ENCODE measurements around the gene SMURF1.
A peak's percentile ranks its signal among the peaks of the same experiment; 100 is the strongest.

SMURF1 gene

DNA sequence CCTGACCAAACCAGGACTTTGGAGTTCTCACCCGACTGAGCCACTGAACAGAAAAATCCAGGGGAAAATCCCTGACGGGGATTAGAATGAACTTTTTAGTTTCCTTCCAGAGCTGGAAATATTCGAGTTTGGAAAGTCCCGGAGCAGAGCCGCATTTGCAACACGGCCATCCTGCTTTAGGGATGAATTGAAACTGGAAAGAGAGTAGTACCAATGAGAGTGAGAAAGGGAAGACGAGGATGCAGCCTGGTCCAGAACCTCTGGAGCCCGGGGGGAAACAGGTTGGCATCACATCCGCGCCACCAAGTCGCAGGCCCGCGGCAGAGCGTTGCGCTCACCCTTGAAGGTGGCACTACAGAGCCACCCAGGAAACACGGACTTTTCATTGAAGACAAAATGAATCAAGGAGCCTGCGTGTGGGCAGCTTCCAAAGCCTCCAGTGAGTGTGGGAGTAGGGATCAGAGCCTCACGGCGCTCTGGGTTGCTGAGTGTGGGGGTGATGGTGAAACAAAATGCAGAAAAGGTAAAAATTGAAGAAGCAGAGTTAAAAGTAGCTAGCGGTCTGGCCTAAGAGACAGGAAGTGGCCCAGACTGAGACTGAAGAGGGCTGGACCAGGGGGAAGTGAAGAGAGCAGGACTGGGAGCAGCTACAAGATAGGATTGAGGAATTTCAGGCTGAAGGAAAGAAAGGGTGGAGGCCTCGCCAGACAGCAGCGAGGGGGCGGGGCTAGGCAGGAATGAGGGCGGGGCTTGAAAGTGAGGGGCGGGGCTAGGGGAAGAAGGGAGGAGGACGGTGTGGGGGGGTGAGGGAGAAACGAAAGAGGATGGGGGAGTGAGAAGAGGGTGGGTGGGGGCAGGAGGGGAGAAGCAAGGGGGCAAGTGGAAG, 1.8 kb downstream of the SMURF1 start:
- DNase-seq, result peak; percentile 50

DNA sequence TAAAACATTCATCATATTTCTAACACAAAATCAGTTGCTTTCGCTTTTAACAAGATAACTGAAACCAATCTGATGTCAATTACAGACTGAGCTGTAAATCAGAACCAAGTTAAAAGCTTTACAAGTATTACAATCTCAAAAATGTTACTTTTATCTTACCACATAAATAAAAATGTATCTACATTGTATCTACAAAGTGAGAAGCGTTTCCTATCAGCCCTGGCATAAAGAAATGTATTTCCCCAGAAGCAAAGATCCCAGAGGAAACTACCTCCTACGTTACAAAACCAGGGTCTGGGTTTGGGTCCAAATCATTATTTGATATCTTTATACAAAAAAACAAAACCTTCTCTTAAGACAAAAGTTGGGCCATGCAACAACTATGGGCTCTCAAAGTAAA, 2.6 kb downstream of the SMURF1 start:
- no peak for DNase-seq

DNA sequence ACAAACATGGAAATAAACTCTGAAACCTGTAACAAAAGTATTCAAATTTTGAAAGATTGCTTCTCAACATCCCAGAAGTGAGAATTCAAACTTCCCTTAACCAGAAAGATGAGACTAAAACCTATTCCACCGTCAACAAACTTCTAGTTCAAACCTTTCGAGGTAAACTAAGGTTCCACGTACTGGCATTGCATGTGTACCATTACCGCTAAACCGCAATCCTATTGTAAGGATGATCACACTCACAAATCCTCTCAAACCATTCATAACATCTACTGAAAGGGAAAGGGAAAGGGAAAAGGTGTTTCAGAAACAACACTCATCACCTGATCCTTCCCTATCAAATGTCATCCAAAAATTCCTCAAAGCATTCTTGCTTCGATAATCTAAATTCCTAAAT, 3.1 kb downstream of the SMURF1 start:
- DNase-seq, result no peak

DNA sequence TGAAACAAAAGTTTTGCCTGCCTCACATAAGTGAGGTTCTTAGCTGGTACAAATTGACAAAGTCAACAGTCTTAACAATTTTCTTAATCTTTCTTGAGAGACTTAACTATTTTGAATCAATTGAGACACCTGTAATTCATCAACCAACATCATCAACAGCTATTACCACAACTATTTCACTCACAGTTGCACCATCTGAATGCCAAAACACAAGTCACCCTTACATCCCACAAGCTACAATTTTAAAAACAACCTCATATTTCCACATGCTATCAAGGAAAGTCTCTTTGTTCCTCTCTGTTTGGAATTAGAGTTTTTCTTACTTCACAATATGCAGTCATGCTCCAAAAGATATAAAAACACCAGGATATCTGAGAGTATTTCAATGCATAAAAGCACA, 4.9 kb downstream of the SMURF1 start:
- no peak for DNase-seq

DNA sequence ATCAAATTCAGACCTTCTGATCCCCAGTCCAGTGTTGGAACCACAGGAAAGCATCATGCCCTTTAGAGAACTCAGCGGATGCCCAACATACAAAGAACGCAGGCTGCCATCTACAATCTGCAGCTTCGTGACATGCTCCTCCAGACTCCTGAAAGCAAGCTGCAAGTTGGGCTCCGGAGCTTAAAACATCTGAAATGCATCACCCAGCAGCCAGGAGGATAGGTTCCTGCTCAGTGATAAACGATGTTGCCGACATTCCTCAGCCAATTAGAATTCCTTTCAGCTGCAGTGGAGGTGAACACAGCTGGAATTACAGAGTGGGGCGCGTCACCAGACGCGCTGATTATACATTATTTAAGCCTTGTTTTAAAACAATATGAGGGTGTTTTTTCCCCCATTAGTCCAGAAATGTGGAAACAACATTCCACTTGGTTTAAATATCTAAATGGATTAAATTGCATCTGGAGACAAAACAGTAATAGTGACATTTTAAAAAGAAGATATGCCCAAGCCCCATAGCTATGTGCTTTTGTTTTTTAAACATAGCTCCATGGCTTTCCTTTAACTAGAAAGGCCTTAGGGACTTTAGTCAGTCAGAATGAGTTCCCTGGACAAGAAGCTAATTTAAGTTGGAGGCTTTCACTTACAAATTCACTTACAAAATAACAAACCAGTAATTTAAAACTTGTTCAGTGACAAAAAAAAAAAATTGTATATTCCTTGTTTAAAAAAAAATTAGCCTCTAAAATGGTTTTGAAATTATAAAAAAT, 6.3 kb downstream of the SMURF1 start:
- peak; percentile 64 for DNase-seq

DNA sequence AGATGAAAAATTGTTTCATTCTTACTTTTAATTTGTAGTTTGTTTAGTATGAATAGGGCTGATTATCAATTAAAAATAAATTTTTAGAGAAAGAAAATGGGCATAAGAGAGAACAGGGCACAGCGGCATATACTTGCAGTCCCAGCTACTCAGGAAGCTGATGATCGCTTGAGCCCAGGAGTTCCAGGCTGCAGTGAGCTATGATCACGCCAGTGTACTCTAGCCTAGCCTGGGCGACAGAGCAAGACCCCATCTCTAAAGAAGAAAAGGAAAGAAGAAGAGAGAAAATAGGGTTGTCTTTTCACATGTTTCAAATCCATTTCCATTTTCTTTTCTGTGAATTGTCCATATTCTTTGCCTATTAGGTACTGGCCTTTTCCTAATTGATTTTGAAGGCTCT, 8.0 kb downstream of the SMURF1 start:
- no peak for DNase-seq

DNA sequence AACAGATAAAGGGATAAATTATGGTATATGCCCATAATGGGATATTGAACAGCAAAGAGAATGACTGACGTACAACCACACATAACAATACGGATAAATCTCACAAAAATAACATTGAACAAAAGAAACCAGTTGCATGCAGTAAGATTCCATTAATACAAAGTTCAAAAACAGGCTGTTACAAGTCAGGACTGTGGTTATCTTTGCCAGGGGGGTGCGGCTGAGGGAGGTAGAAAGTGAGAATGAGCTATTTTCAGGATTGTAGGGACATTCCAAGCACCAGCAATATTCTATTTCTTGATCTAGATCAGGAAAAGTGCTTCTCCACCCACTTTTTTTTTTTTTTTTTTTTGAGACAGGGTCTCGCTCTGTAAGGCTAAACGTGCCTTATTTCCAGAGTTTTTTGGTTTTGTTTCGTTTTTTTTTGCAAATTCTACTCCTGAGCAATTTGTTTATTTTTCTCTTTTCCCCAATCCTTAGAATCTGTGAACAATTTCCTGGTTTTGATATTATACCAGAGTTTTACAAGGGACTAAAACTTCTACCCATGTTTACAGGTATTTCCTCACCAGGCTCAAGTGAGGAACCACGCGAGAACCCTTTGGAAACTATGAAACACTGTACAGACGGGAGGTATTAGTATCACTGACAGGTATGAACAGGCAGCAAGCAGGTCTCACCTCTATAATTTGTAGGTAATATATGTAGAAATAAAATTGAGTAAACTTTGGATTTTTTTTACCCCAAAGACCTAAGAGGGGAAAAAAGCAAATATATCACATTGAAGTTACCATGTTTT, 9.9 kb downstream of the SMURF1 start:
- no peak for DNase-seq

DNA sequence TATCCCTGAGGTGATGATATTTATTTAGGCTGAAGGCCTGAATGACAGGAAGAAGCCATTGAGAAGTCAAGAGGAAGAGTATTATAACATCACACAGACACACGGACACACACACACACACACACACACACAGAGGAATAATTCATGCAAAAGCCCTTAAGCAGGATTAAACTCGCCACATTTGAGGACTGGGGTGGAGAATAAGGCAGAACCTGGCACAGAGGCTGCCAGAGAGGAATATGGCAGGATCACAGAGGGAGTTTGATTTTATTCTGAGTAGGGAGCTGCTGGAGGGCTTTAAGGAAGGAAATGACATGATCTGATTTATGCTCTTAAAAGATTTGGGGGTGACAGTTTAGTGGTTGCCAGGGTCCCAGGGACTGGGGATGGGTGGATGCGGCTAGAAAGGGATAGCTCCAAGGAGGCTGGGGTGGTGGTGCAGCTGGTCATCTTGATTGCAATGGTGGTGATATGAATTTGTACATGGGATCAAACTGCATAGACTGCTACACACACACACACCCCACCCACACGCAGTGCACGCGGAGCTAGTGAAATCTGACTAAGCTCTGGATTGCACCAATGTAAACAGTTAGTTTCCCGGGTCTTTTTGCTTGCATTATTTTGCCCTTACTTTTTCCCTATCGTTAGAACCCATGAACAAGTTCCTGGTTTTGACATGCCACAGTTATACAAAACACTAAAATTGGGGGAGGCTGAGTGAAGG, 11.2 kb downstream of the SMURF1 start:
- no peak for DNase-seq

DNA sequence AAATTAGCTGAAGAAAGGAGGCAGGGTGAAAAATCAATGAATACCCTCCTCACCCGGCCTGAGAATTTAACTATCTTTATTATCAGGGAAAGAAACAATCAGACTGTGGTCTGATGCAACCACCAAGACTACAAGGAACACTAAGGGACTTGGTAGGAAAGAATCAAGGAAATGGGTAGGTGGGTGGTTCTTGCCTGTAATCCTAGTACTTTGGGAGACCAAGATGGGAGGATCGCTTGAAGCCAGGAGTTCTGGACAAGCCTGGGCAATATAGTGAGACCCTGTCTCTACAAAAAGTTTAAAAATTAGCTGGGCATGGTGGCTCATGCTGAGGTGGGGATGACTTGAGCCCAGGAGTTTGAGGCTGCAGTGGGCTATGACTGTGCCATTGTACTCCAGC, 12.6 kb downstream of the SMURF1 start:
- DNase-seq, result no peak

DNA sequence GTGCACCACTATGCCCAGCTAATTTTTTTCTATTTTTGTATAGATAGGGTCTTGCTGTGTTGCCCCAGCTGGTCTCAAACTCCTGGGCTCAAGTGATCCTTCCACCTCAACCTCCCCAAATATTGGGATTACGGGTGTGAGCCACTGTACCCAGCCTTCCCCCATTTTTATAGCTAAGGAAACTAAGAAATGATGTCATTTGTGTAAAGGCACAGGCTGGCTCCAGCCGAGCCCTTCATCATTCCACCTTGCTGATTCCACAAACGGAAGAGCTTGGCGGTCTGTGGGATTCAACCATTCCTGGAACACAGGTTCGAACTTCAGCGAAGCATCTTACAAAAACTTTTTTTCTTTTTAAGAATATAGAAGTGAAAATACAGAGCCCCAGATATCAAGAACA, 14.4 kb downstream of the SMURF1 start:
- DNase-seq, result no peak

DNA sequence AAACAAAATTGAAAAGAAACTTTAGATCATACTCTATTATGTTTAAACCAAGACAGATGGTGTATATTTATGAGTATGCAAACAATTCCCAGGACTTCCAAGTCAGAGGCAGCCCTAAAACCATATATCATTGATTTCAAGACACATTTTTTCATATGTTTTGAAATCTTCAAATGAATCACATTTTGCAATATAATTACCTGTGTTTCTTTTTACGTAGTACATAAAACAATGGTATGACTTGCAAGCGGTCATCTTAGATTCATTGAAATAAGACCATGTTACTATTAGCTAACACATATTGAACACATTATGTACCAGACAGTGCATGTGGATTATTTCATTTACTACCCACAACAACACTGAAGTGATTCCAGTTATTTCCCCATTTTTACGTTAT, 14.9 kb downstream of the SMURF1 start:
- no peak for DNase-seq

DNA sequence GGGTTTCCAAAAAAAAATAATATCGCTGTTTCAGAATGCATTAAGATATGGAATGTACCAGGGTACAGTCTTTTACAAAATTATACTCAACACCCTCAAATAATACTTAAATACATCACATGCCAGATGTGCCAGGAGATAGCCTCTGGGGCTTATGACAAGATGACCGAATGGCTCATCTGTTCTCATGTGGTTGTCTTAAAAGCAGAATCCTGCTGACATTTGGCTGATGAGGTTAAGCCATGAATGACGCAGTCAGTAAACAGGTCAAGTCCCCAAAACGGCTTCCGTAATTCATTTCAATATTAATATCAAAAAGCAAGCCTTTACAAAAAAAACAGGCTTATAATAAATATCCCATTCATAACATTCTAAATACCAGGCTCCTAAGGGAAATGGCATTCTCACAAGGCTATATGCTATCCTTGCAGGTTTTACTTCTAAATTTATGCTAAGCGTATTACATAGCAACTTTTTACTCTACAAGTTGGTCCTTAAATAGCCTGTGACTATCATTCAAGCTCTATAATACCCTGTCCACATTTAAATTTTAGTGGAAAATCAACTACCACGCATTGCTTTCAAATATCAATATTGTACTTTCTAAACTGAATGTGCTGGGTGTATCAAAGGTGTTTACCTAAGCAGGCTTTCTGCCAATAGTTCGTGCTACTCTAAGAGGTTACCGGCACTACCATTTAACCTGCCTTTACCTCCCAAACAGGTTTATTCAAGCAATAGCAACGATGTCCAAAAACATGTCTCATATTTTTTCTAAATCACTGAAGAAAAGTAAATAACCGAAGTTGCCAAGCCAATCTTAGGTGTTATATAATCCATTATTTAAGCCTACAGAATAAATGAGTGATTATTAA, 15.6 kb downstream of the SMURF1 start:
- no peak for DNase-seq

DNA sequence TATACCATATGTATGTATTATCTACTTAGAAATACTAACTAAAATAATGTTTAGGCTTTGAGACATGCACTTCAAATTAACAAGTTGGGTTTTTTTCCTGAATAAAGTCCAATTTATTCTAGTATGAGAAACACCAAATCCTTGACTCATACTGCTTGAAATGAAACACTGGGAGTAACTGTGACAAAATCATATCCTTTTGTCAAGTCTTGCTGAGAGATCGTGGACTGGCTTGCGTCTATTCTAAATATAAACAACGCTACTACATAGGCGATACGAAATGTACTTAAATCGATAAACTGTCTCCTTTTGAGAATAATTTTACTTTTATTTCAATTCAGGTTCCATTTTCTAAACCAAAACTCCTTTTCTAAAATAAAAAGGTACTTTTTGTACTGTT, 16.3 kb downstream of the SMURF1 start:
- no peak for DNase-seq

DNA sequence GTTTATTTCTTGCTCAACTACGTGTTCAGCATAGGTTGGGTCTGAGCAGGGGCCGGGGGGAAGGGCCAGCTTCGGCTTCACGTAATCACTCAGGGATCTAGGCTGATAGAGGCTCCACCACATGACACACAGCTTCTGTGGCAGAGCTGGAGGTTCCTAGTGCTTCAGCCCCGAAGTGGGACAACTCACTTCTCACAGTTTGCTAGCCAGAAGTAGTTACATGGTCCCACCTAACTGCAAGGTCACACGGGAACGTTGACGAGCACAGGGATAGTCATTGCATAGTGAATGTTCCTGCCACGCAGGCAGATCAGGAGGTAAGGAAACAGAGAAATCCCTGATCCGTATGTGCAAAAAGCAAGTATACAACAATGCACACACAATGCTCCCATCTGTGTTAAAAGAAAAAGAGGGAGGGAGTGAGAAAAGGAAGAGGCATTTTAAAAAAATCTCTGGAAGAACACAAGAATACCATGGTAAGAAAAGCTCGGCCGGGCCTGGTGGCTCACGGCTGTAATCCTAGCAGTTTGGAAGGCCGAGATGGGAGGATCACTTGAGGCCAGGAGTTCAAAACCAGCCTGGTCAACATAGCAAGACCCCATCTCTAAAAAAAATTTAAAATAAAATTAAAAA, 16.9 kb downstream of the SMURF1 start:
- no peak for DNase-seq

DNA sequence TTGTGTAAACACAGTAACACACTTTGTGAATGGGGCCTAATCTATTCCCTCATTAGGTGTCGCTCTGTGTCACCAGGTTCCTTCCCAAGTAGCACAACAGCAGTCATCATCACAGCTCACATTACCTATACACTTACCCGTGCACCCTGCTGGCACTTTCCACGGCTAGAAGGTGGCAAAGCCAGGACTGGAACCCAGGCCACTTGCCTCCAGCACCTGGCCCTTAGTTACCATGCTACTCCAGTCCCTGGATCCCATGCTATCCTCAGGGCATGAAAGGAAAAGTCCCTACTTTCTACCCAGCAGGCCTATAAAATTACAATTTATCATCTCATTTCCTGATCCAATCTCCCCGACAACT, 18.4 kb downstream of the SMURF1 start:
- DNase-seq, result no peak

DNA sequence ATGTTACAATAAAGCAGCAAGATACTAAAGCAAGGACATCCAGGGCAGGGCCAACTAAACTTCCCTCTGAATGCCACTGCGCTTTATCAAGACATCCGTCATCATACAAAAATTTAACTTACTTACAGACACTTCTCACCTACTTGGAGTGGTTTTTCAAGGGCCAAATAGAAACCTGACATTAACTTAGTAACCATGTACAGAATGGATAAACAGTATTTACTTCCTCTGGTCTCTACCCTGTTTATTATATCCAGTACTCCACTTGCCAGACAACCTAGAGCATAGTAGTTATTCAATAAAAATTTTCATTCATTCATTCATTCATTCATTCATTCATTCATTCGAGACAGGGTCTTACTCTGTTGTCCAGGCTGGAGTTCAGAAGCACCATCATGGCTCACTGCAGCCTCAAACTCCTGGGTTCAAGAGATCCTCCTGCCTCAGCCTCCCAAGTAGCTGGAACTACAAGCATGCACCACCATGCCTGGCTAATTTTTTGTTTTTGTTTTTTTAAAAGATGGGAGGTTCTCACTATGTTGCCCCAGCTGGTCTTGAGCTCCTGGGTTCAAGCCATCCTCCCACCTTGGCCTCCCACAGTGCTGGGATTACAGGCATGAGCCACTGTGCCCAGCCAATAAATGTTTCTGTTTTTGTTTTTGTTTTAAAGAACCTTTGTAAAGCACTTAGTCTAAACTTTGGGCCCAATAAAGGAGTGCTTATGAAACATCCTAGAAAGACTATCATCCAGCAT, 19.0 kb downstream of the SMURF1 start:
- DNase-seq, result no peak

DNA sequence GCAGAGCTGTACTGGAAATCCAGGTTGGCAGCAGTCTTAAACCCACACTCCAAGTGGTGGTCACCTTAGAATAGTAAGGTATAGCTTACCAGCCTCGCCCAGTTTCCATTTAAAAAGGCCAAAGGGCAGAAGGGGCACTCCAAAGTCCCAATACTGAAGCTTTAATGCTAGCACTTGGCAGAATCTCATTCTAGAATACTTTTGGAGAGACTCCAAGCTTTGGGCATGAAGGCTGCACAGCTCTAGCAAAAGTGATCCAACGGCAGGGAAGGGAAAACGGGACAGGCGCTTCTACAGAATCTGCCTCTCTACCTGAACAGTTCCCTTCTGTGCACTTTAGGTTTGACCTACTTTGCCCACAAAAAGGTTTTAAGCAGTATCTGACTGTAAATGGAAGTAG, 19.7 kb downstream of the SMURF1 start:
- DNase-seq, result no peak

DNA sequence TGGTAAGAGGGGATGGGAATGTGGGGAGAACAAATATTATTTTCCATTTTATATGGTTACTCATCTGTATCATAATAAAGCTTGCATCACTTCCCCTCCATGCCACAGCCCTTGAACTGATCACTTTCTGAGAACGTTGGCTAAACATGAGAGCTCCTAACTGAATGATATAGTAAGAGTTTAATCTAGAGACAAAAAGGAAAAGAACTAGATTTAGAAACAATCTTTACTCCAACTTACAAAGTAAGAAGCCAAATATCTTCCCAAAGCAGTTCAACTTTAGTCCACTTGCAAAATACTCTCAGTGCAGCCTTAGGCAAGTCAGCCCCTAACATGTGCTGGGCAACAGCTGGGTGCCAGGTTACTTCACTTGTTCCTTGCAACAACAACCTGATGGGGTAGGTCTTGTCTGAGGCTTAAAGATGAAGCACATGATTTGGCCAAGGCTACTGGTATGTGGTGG, 20.3 kb downstream of the SMURF1 start:
- no peak for DNase-seq

DNA sequence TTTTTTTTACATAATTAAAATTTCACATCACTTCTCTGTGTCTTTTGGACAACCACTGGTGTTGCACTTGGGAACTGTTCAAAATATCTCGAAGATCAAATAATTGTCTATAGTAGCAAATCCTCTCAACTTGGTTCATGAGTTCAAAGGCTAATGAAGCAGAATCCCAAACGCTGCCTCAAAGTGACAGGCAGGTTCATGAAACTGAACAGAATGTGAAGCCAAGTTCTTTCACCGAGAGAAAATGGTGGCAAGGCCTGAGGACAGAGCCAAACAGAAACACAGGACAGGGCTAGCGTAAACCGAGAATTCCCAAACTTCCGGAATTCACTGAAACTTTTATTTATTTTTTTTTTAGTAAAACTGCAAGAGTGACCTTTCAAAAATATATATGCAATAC, 21.1 kb downstream of the SMURF1 start:
- no peak for DNase-seq

DNA sequence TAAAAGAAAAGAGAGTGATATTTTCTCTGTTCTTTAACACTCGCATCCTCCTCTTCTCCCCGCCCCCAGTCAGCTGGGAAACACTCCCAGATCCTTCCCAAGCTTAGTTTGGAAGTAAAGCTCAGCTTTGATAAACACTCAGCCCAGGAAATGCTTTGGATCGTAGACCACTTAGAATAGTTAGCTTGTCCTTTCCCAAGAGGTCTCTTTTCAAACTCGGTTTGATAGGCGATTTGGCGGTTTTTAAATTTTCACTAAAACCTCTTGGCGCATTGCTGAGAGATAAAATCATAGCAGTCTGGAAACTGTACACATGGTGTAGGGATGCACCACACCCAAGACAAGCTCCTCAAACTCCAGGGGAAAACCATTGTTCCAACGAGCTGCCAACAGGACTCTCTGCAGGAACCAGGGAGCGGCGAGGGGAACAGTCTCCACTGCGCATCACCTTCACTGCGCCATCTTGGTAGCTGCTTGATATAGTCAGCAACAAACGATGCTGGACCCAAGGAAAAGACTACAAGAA, 22.3 kb downstream of the SMURF1 start:
- no peak for DNase-seq
